Measurements from ENCODE around the gene POU2AF1. TPM values are rescaled to one million over a fixed set of nuclear protein-coding genes. Genes with fewer than 3 reads are reported as not detected.

Gene POU2AF1
- total RNA-seq, 4 donors from 2014 or later = 0.57 to 2.2 (median 1.8) TPM; not detected in 1

- peak; percentile 40 to 86 (median 64) for TF ChIP-seq CTCF (IDR thresholded peaks at IDR 0.05)
- TF ChIP-seq POLR2A (IDR thresholded peaks at IDR 0.05) = no peak
- no peaks in the 10 kb centered on the region for H3K27me3 ChIP-seq
- H3K27ac ChIP-seq = no peak overlapping the region
- H3K4me1 ChIP-seq = peaks cover 28 to 51% (median 31%) of the 10 kb centered on the region in 3 donors
- intact Hi-C loops (cut with DNase I) = no loop called here
- no peaks in the 10 kb centered on the region for H3K9me3 ChIP-seq
- DNase-seq = no peak
- WGBS, 2 donors = 23 to 67% methylated on average over 6 to 11 of the region's 12 CpGs
- no peaks in the 10 kb centered on the region for H3K36me3 ChIP-seq
- H3K4me3 ChIP-seq = no peak overlapping the region
These were observed 43.6 kb upstream of the POU2AF1 start for GRCh38 chr11:111422494-111423249.

- Histone ChIP-seq H3K27me3 (no peaks in the 10 kb centered on the region), H3K36me3 (no peaks in the 10 kb centered on the region), H3K9me3 (no peaks in the 10 kb centered on the region), H3K4me3 (no peak overlapping the region), H3K4me1 (peaks cover 33 to 51% (median 36%) of the 10 kb centered on the region in 3 donors), H3K27ac (no peak overlapping the region)
- DNase-seq = no peak
- WGBS, 2 donors = 89% methylated on average over 5 of the region's 5 CpGs
- TF ChIP-seq POLR2A (IDR thresholded peaks at IDR 0.05) (no peak), CTCF (IDR thresholded peaks at IDR 0.05) (no peak)
- intact Hi-C loops (cut with DNase I) = no loop called here
These were observed 42.2 kb upstream of the POU2AF1 start for GRCh38 chr11:111421251-111421650.

DNA sequence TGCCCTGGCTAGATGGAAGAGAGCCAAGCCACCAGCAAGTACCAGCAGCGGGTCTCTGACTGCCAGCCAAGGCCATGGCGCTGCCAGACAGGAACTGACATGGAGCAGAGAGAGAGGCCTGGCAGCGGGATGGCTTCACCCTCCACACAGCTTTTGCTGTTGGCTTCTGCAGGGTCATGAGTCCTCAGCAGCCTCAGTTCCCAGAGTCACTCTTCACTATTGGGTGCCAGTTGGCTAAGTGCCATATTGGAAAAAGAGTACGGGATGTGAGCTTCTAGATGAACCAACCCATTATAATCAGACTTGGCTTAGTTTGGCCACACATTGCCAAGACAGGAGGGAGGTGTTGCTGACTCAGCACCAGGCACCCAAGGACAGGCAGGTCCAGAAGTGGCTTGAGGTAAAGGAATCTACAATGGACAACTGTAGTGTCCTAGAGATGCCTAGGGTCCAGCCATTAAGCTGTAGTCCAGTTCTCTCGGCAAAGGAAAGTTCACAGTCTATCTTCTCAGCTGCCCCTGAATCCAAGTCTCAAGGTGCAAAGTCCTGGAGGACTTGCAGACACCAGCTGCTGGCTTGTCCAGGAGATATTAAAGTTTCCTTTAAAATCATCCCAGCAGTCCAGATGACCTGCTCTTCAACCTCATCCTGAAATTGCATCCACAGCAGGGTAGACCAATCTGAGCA is 40.7 kb upstream of the POU2AF1 start:
- DNase-seq = no peak
- TF ChIP-seq POLR2A (IDR thresholded peaks at IDR 0.05) = no peak
- no peak for TF ChIP-seq CTCF (IDR thresholded peaks at IDR 0.05)
- Histone ChIP-seq H3K27me3 (no peaks in the 10 kb centered on the region), H3K4me3 (no peak overlapping the region), H3K4me1 (peaks cover 33 to 50% (median 36%) of the 10 kb centered on the region in 3 donors), H3K27ac (peak overlapping the region in 3 of 4 donors; percentile 34 to 81 (median 40)), H3K36me3 (no peaks in the 10 kb centered on the region), H3K9me3 (no peaks in the 10 kb centered on the region)
- 38 to 42% methylated on average over 4 of the region's 5 CpGs for WGBS, 2 donors
- intact Hi-C loops (cut with DNase I) = loop anchor here (5.0 kb wide), 1 partner anchor 122 kb away; the partner anchor contains the start of gene POU2AF3

DNA sequence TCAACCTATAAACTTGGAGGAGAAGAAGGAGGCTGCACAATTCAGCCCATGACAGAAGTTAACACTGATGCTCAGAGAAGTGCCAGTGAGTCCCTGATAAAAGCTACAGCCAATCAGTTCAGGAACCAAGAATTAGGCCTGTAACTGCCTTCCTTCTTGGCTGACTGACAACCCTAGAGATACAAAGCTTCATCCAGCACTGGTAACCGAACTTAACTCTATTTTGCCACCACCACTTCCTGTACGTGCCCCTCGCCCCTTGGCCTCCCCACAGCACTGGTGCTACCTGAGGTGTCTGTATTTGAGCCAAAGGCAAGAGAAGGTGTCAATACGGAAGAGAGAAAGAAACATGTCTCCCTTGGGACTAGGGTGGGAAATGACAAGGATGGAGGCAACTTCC is 40.1 kb upstream of the POU2AF1 start:
- Histone ChIP-seq H3K4me1 (peaks cover 33 to 53% (median 36%) of the 10 kb centered on the region in 3 donors), H3K4me3 (no peak overlapping the region), H3K27ac (peak overlapping the region in 3 of 4 donors; percentile 34 to 81 (median 40)), H3K9me3 (no peaks in the 10 kb centered on the region), H3K27me3 (no peaks in the 10 kb centered on the region), H3K36me3 (no peaks in the 10 kb centered on the region)
- no peak for TF ChIP-seq POLR2A (IDR thresholded peaks at IDR 0.05)
- TF ChIP-seq CTCF (IDR thresholded peaks at IDR 0.05) = no peak
- DNase-seq = no peak
- WGBS, 2 donors = 28 to 32% methylated on average over 4 of the region's 4 CpGs
- intact Hi-C loops (cut with DNase I) = loop anchor here (5.0 kb wide), 1 partner anchor 122 kb away; the partner anchor contains the start of gene POU2AF3

DNA sequence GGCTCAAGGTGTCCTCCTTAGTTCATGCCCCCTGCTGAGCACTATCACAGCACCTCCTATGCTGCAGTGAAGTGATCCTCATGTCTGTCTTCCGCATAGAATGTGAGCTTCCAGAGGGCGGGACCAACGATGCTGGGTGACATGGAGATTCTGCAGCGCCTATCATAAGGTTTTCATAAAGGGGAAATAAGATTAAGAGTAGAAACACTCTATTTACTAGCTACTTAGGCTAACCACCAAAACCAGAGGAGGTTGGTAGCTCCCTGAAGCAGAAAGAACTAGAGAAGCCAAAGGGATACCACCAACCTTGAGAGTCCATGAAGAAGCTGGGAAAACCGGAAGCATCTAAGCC is 39.3 kb upstream of the POU2AF1 start:
- Histone ChIP-seq H3K4me1 (peaks cover 33 to 54% (median 36%) of the 10 kb centered on the region in 3 donors), H3K4me3 (no peak overlapping the region), H3K9me3 (no peaks in the 10 kb centered on the region), H3K27ac (peak overlapping the region; percentile 48 to 81 (median 68)), H3K27me3 (no peaks in the 10 kb centered on the region), H3K36me3 (no peaks in the 10 kb centered on the region)
- 53 to 64% methylated on average over 4 to 5 of the region's 5 CpGs for WGBS, 2 donors
- intact Hi-C loops (cut with DNase I) = loop anchor here (5.0 kb wide), 1 partner anchor 121 kb away; the partner anchor contains the start of gene POU2AF3
- TF ChIP-seq POLR2A (IDR thresholded peaks at IDR 0.05) (no peak), CTCF (IDR thresholded peaks at IDR 0.05) (no peak)
- no peak for DNase-seq

All from esophagus squamous epithelium (tissue), 5 donors.